Retinal pigment epithelial cell (primary cell): ENCODE results near the gene PCDHB16.
"Not testable (repeated sequence)": the region's sequence is repeated elsewhere in the genome, so short reads cannot be mapped to it uniquely, and the experiment has no call there.

Source experiments
- DNase-seq: peaks from one replicate; pipeline ENCODE4 v3.0.0-alpha.2; 2010; ENCODE audit warnings: low read depth
- H3K4me3 ChIP-seq: 2 replicates; pipeline ENCODE4 v1.5.1; 2011; ENCODE audit warnings: mild to moderate bottlenecking, low read length, control low read depth, moderate library complexity
- CTCF ChIP-seq: conservative IDR thresholded peaks from 2 replicates; pipeline ENCODE4 v1.5.1; 2011; ENCODE audit warnings: low read depth, low read length, control low read depth, inconsistent platforms

PCDHB16 gene

GRCh38 chr5:141199359-141200235 lies 17.4 kb downstream of the PCDHB16 start, which contains the start of gene PCDHB11:
Gene PCDHB11 (plus strand): TSS chr5:141199627. CDS start chr5:141199775, 148 bp downstream.
- DNase-seq, result no peak
- TF ChIP-seq CTCF, result no peak
- no peak within 1 kb of the TSS for H3K4me3 ChIP-seq

DNA sequence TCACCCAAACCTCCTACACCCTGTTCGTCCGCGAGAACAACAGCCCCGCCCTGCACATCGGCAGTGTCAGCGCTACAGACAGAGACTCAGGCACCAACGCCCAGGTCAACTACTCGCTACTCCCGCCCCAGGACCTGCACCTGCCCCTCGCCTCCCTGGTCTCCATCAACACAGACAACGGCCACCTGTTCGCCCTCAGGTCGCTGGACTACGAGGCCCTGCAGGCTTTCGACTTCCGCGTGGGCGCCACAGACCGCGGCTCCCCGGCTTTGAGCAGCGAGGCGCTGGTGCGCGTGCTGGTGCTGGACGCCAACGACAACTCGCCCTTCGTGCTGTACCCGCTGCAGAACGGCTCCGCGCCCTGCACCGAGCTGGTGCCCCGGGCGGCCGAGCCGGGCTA lies 18.9 kb downstream of the PCDHB16 start:
- DNase-seq, H3K4me3 ChIP-seq: not testable (repeated sequence)

DNA sequence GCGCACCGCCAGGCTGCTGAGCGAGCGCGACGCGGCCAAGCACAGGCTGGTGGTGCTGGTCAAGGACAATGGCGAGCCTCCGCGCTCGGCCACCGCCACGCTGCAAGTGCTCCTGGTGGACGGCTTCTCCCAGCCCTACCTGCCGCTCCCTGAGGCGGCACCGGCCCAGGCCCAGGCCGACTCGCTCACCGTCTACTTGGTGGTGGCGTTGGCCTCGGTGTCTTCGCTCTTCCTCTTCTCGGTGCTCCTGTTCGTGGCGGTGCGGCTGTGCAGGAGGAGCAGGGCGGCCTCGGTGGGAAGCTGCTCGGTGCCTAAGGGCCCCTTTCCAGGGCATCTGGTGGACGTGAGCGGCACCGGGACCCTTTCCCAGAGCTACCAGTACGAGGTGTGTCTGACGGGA lies 19.5 kb downstream of the PCDHB16 start:
- DNase-seq, H3K4me3 ChIP-seq: not testable (repeated sequence)

DNA sequence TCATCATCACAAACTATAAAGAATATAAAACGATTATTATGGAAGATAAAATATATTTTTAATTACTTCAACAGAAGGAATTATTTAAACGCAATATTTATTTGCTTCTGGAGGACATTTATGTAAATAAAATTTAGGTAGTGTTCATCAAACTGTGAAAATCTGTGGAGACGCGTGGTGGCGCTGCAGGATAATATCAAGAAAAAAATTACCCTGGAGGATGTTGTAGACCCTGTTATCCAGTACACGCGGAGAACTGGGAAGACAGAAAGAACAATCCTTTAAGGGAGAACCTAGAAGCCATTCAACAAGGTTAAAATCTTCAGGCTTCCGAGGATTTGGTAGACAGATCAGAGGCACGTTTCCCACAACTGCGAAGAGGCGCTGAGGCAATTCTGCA lies 26.3 kb downstream of the PCDHB16 start, which contains the start of gene PCDHB12:
TSS of gene PCDHB12 (plus strand) at position 242 of the 400 bp plus-strand sequence. CDS start 189 bp downstream, outside the sequence.
- no peak for TF ChIP-seq CTCF
- no peak within 1 kb of the TSS for H3K4me3 ChIP-seq
- no peak for DNase-seq

GRCh38 chr5:141210281-141210680 lies 28.1 kb downstream of the PCDHB16 start:
- H3K4me3 ChIP-seq, DNase-seq: not testable (repeated sequence)

DNA sequence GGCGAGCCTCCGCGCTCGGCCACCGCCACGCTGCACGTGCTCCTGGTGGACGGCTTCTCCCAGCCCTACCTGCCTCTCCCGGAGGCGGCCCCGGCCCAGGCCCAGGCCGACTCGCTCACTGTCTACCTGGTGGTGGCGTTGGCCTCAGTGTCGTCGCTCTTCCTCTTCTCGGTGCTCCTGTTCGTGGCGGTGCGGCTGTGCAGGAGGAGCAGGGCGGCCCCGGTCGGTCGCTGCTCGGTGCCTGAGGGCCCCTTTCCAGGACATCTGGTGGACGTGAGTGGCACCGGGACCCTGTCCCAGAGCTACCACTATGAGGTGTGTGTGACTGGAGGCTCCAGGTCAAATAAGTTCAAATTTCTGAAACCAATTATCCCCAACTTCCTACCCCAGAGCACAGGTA lies 28.7 kb downstream of the PCDHB16 start:
- DNase-seq, H3K4me3 ChIP-seq: not testable (repeated sequence)

- not testable (repeated sequence) for H3K4me3 ChIP-seq, DNase-seq
Observed at GRCh38 chr5:141213656-141214339, 31.6 kb downstream of the PCDHB16 start, which contains the start of gene PCDHB13. Gene PCDHB13 (plus strand): TSS chr5:141213919. CDS start chr5:141214124, 205 bp downstream.

GRCh38 chr5:141214583-141214982 lies 32.4 kb downstream of the PCDHB16 start:
- not testable (repeated sequence) for DNase-seq, H3K4me3 ChIP-seq

- H3K4me3 ChIP-seq, DNase-seq: not testable (repeated sequence)
Observed at GRCh38 chr5:141215504-141215903, 33.3 kb downstream of the PCDHB16 start.

- not testable (repeated sequence) for H3K4me3 ChIP-seq, DNase-seq
Observed at GRCh38 chr5:141216035-141216434, 33.8 kb downstream of the PCDHB16 start.

- no peak for TF ChIP-seq CTCF
- H3K4me3 ChIP-seq, result peak within 1 kb of the TSS; percentile 1
- no peak for DNase-seq
Observed at GRCh38 chr5:141223112-141223783, 41.1 kb downstream of the PCDHB16 start, which contains the start of gene PCDHB14. Gene PCDHB14 (plus strand): TSS chr5:141223343. CDS start chr5:141223506, 163 bp downstream.

- not testable (repeated sequence) for DNase-seq, H3K4me3 ChIP-seq
Observed at GRCh38 chr5:141224844-141225243, 42.7 kb downstream of the PCDHB16 start.

DNA sequence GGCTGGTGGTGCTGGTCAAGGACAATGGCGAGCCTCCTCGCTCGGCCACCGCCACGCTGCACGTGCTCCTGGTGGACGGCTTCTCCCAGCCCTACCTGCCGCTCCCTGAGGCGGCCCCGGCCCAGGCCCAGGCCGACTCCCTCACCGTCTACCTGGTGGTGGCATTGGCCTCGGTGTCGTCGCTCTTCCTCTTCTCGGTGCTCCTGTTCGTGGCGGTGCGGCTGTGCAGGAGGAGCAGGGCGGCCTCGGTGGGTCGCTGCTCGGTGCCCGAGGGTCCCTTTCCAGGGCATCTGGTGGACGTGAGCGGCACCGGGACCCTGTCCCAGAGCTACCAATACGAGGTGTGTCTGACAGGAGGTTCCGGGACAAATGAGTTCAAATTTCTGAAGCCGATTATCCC lies 43.2 kb downstream of the PCDHB16 start:
- not testable (repeated sequence) for DNase-seq

More for the DNA sequence above, 43.2 kb downstream of the PCDHB16 start:
- not testable (repeated sequence) for H3K4me3 ChIP-seq
